H1 (cell line): ENCODE measurements around the gene VPS54. TPM values are rescaled to one million over a fixed set of nuclear protein-coding genes. Genes with fewer than 3 reads are reported as not detected.

Experiments
- CTCF ChIA-PET: fragments of 300-600 bp; sonication (Branson Sonifier 250); formaldehyde crosslinking; loops from one replicate; lab custom pipeline; 2021; ENCODE audit not compliant: partially characterized antibody; lab: Charles Lee
- POLR2A ChIA-PET: fragments of 300-600 bp; sonication (Branson Sonifier 250); formaldehyde crosslinking; loops from one replicate; lab custom pipeline; 2021; ENCODE audit warnings: inconsistent platforms; ENCODE audit not compliant: partially characterized antibody; lab: Charles Lee
- DNase-seq, 2 experiments: peaks; one replicate each; pipeline versions ENCODE4 v3.0.0 to v3.0.0-alpha.2; 2010 to 2022; ENCODE audit warnings: low spot score in 2 of 2, low read depth in 1 of 2, mixed read lengths in 1 of 2
- FAIRE-seq: peaks from 2 replicates; lab custom pipeline; 2011; peaks lifted over from hg19 to GRCh38; lab: Jason Lieb, UNC
- H2AFZ ChIP-seq: 2 replicates; pipeline ENCODE4 v1.8.1; 2012; ENCODE audit warnings: low read length, inconsistent platforms
- H2AK5ac ChIP-seq: 2 replicates; pipeline ENCODE4 v1.6.1; 2013; ENCODE audit warnings: low read depth, low read length
- H2BK120ac ChIP-seq: replicated peaks from 2 replicates; pipeline ENCODE3; 2013; ENCODE audit warnings: low read depth, low read length, inconsistent platforms
- H2BK12ac ChIP-seq: 2 replicates; pipeline ENCODE4 v1.6.1; 2013; ENCODE audit warnings: low read depth, low read length
- H2BK15ac ChIP-seq: 2 replicates; pipeline ENCODE4 v1.6.1; 2013; ENCODE audit warnings: low read length
- H2BK20ac ChIP-seq: 2 replicates; pipeline ENCODE4 v1.6.1; 2013; ENCODE audit warnings: low read length
- H2BK5ac ChIP-seq: 2 replicates; pipeline ENCODE4 v1.6.1; 2013; ENCODE audit warnings: low read depth, low read length
- H3K14ac ChIP-seq: 2 replicates; pipeline ENCODE4 v1.6.1; 2013; ENCODE audit warnings: inconsistent platforms; ENCODE audit not compliant: insufficient read length
- H3K18ac ChIP-seq: 2 replicates; pipeline ENCODE4 v1.6.1; 2013; ENCODE audit warnings: low read length; ENCODE audit errors: extremely low read depth
- H3K23ac ChIP-seq: 2 replicates; pipeline ENCODE4 v1.6.1; 2013; ENCODE audit warnings: inconsistent platforms; ENCODE audit not compliant: insufficient read length
- H3K23me2 ChIP-seq: 2 replicates; pipeline ENCODE4 v1.6.1; 2013; ENCODE audit warnings: low read depth, low read length
- H3K27ac ChIP-seq: 2 replicates; pipeline ENCODE4 v1.6.1; 2011; ENCODE audit warnings: low read depth, low read length, inconsistent platforms
- H3K27me3 ChIP-seq, 4 experiments: replicated peaks in 1 of 4; 1 replicate in 1 of 4; 2 replicates in 3 of 4; pipeline versions ENCODE4 v1.6.1 to v1.8.1; 2011 to 2013; ENCODE audit warnings: low read length in 3 of 4, mild to moderate bottlenecking in 3 of 4, inconsistent platforms in 2 of 4, mixed read lengths in 2 of 4, moderate library complexity in 1 of 4; ENCODE audit not compliant: control insufficient read depth in 3 of 4, insufficient read depth in 3 of 4; ENCODE audit errors: extremely low read depth in 1 of 4
- H3K36me3 ChIP-seq, 4 experiments: 2 replicates each; pipeline versions ENCODE4 v1.6.1 to v1.8.1; 2011 to 2013; ENCODE audit warnings: mild to moderate bottlenecking in 4 of 4, low read length in 3 of 4, moderate library complexity in 2 of 4, control low read depth in 1 of 4, inconsistent platforms in 1 of 4; ENCODE audit not compliant: insufficient read depth in 4 of 4, control insufficient read depth in 2 of 4
- H3K4ac ChIP-seq: replicated peaks from 2 replicates; pipeline ENCODE3; 2013; ENCODE audit warnings: low read length, low read depth, mixed read lengths, inconsistent platforms; ENCODE audit not compliant: insufficient read length
- H3K4me1 ChIP-seq, 4 experiments: replicated peaks in 1 of 4; 1 replicate in 1 of 4; 2 replicates in 3 of 4; pipeline versions ENCODE4 v1.6.1 to v1.8.1; 2011 to 2013; ENCODE audit warnings: low read length in 3 of 4, inconsistent platforms in 2 of 4, mixed read lengths in 1 of 4; ENCODE audit not compliant: insufficient read depth in 4 of 4, control insufficient read depth in 3 of 4
- H3K4me2 ChIP-seq, 2 experiments: 2 replicates each; pipeline versions ENCODE4 v1.6.1 to v1.8.1; 2011 to 2013; ENCODE audit warnings: low read depth in 2 of 2, low read length in 2 of 2, control low read depth in 1 of 2, inconsistent platforms in 1 of 2, mild to moderate bottlenecking in 1 of 2; ENCODE audit not compliant: insufficient read depth in 1 of 2
- H3K4me3 ChIP-seq, 4 experiments: fragments of 200-600, 300-600 bp in 1 of 4; sonication (generic), shearing (Covaris generic), sonication (Bioruptor Twin) in 1 of 4; 2 replicates each; pipeline versions ENCODE4 v1.5.1 to v1.8.1; 2011 to 2016; ENCODE audit warnings: low read length in 4 of 4, low read depth in 3 of 4, control low read depth in 2 of 4, inconsistent platforms in 2 of 4, mild to moderate bottlenecking in 2 of 4, mixed read lengths in 1 of 4, moderate library complexity in 1 of 4; ENCODE audit not compliant: insufficient read depth in 2 of 4; ENCODE audit errors: extremely low read depth in 1 of 4
- H3K56ac ChIP-seq: replicated peaks from 2 replicates; pipeline ENCODE3; 2013; ENCODE audit warnings: low read depth, mild to moderate bottlenecking, mixed read lengths, low read length, inconsistent platforms; ENCODE audit not compliant: insufficient read length
- H3K79me1 ChIP-seq: 2 replicates; pipeline ENCODE4 v1.6.1; 2013; ENCODE audit warnings: low read depth, low read length, control low read depth
- H3K79me2 ChIP-seq, 2 experiments: 2 replicates each; pipeline versions ENCODE4 v1.6.1 to v1.8.1; 2012 to 2013; ENCODE audit warnings: low read length in 2 of 2, mild to moderate bottlenecking in 2 of 2, inconsistent platforms in 1 of 2; ENCODE audit not compliant: insufficient read depth in 2 of 2, control insufficient read depth in 1 of 2
- H3K9ac ChIP-seq, 4 experiments: replicated peaks in 1 of 4; 1 replicate in 1 of 4; 2 replicates in 3 of 4; pipeline versions ENCODE4 v1.6.1 to v1.8.1; 2011 to 2013; ENCODE audit warnings: low read depth in 3 of 4, low read length in 3 of 4, control low read depth in 2 of 4, mild to moderate bottlenecking in 2 of 4, moderate library complexity in 2 of 4, inconsistent platforms in 1 of 4; ENCODE audit errors: extremely low read depth in 1 of 4
- H3K9me3 ChIP-seq, 2 experiments: 2 replicates each; pipeline versions ENCODE4 v1.6.1 to v1.8.1; 2012 to 2013; ENCODE audit warnings: mild to moderate bottlenecking in 2 of 2, moderate library complexity in 2 of 2, control low read depth in 1 of 2, inconsistent platforms in 1 of 2, low read depth in 1 of 2, low read length in 1 of 2, mixed read lengths in 1 of 2; ENCODE audit not compliant: insufficient read depth in 2 of 2
- H4K20me1 ChIP-seq, 2 experiments: replicated peaks in 1 of 2; 2 replicates each; pipeline versions ENCODE3 to v1.8.1; 2011 to 2013; ENCODE audit warnings: inconsistent platforms in 2 of 2, low read length in 2 of 2, mild to moderate bottlenecking in 1 of 2; ENCODE audit not compliant: insufficient read depth in 2 of 2, control insufficient read depth in 1 of 2
- H4K5ac ChIP-seq: 2 replicates; pipeline ENCODE4 v1.6.1; 2013; ENCODE audit warnings: low read length, low read depth, mixed read lengths, inconsistent platforms; ENCODE audit not compliant: insufficient read length
- H4K8ac ChIP-seq: 2 replicates; pipeline ENCODE4 v1.8.0; 2013; ENCODE audit warnings: mild to moderate bottlenecking, moderate library complexity, low read length, inconsistent platforms; ENCODE audit not compliant: insufficient read depth; ENCODE audit errors: extremely low read depth
- H4K91ac ChIP-seq: replicated peaks from 2 replicates; pipeline ENCODE3; 2013; ENCODE audit warnings: low read length, mixed read lengths, inconsistent platforms; ENCODE audit not compliant: insufficient read length
- JUN ChIP-seq: IDR thresholded peaks from 2 replicates; pipeline ENCODE4 v1.6.1; 2011; ENCODE audit warnings: low read depth, mild to moderate bottlenecking, improper control_type of control experiment, low read length
- SRF ChIP-seq: IDR thresholded peaks from 2 replicates; pipeline ENCODE4 v1.6.1; 2011; ENCODE audit warnings: mild to moderate bottlenecking, low read depth, low read length, moderate library complexity
- WGBS, 2 experiments: shearing (Covaris generic) in 1 of 2; methylation state at CpG; one replicate each; pipeline versions ENCODE4 v1.1.6 to v1.1.7; 2013 to 2015; ENCODE audit warnings: low lambda C conversion rate in 2 of 2, mixed read lengths in 2 of 2, inconsistent platforms in 1 of 2, low coverage in 1 of 2, missing lambda C conversion rate in 1 of 2; ENCODE audit not compliant: insufficient replicate concordance in 2 of 2, insufficient coverage in 1 of 2, insufficient read length in 1 of 2; ENCODE audit errors: extremely low coverage in 1 of 2, missing lambda C conversion rate in 1 of 2; 5-methylcytosine and 5-hydroxymethylcytosine counted together
- polyA plus RNA-seq, 7 experiments: library from polyadenylated mRNA; depleted of rRNA in 3 of 7; stranded (reverse) in 5 of 7; unstranded in 2 of 7; fragments of >200 nt in 5 of 7; fragments of 200-250 nt in 2 of 7; gene quantifications; 1 replicate in 5 of 7; 2 replicates in 1 of 7; 4 replicates in 1 of 7; pipeline versions ENCODE4 v1.2.1 to v1.2.3, GENCODE V29; 2011 to 2013; ENCODE audit warnings: missing spikeins in 2 of 7, mixed read lengths in 2 of 7
- total RNA-seq: library from RNA; stranded (reverse); fragmentation: NEBNext Ultra II Directional; extraction: Animal tissue kit (Norgen Biotek cat#: 25700); gene quantifications from 2 replicates; pipeline ENCODE4 v1.2.1, GENCODE V29; 2021

Gene VPS54
- total and polyA plus RNA-seq, 2 of the 8 experiments (the other 6 are each of a cell fraction or from before 2014, with no cell fraction given), result 3.6 to 13.2 TPM

DNA sequence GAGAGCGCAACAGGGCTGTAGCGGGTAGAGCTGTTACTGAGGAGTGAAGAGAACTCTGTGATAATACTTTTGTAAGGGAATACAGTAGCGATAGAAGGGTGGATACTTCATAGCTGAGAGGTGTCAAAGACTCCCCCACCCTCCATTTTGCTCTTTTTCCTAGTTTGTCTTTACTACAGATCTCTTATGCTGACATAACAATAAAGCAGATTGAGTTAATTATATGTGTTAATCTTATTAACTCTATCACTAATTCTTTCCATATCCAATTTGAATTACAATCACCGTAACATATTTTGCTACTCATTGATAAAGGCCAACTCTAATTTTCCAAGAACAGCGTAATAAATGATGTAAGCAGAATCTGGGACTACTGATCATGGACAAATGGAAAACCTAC lies 120.4 kb downstream of the VPS54 start:
- DNase-seq (no peak), FAIRE-seq (no peak)
- H3K18ac ChIP-seq, result no peak overlapping the region
- H2AK5ac ChIP-seq, result no peak overlapping the region
- H4K5ac ChIP-seq, result no peak overlapping the region
- no peak overlapping the region for H3K9ac ChIP-seq
- H3K27ac ChIP-seq, result no peak overlapping the region
- H3K9me3 ChIP-seq, result peaks cover 3 to 6% of the 10 kb centered on the region in 2 experiments; a peak in 2 of 4 replicates
- no peak overlapping the region for H3K4me3 ChIP-seq
- H2BK12ac ChIP-seq, result no peak overlapping the region
- peaks cover 0 to 28% (median 4%) of the 10 kb centered on the region in 4 experiments; a peak in 3 of 8 replicates for H3K36me3 ChIP-seq
- TF ChIP-seq SRF (no peak), JUN (no peak)
- H3K27me3 ChIP-seq, result no peaks in the 10 kb centered on the region
- H3K23ac ChIP-seq, result no peak overlapping the region
- H3K79me1 ChIP-seq, result no peaks in the 10 kb centered on the region
- no peak overlapping the region for H2BK5ac ChIP-seq
- no peak overlapping the region for H3K56ac ChIP-seq
- no peak overlapping the region for H2AFZ ChIP-seq
- ChIA-PET CTCF (interaction anchor here (0.6 to 1.3 kb wide), 4 partner anchors 49 to 929 kb away, joined by 3 to 4 read pairs (median 3); no protein-coding TSS in a partner anchor), POLR2A (interaction anchor here (0.8 to 1.1 kb wide), 2 partner anchors 28 to 310 kb away, joined by 3 to 4 read pairs; partner anchors contain the start of gene MDH1)
- H3K23me2 ChIP-seq, result no peaks in the 10 kb centered on the region
- no peak overlapping the region for H3K14ac ChIP-seq
- WGBS, 2 experiments, result 95 to 100% methylated on average over 1 to 5 of the region's 5 CpGs
- H4K20me1 ChIP-seq, result no peaks in the 10 kb centered on the region
- H3K4ac ChIP-seq, result no peak overlapping the region
- no peak overlapping the region for H4K8ac ChIP-seq
- no peak overlapping the region for H2BK20ac ChIP-seq
- no peaks in the 10 kb centered on the region for H3K4me1 ChIP-seq
- no peak overlapping the region for H4K91ac ChIP-seq
- no peak overlapping the region for H2BK120ac ChIP-seq
- no peaks in the 10 kb centered on the region for H3K79me2 ChIP-seq
- no peak overlapping the region for H2BK15ac ChIP-seq
- no peak overlapping the region for H3K4me2 ChIP-seq
